ENCODE measurements around the gene HDAC9. TPM values are rescaled to one million over a fixed set of nuclear protein-coding genes. Genes with fewer than 3 reads are reported as not detected.

Gene HDAC9
- total RNA-seq, 4 donors from 2014 or later: 10.3 to 48.4 (median 12.2) TPM

- no peak for DNase-seq (ENCODE audit: low spot score in 2 of 2)
- no peaks in the 10 kb centered on the region for H3K9me3 ChIP-seq
- H3K4me3 ChIP-seq: no peak overlapping the region
- no peaks in the 10 kb centered on the region for H3K27me3 ChIP-seq
- WGBS, 2 donors: 95 to 96% methylated on average over 3 of the region's 3 CpGs
- H3K27ac ChIP-seq: peak overlapping the region in 1 of 4 donors; percentile 25
- TF ChIP-seq EP300 (IDR thresholded peaks at IDR 0.05) (no peak), POLR2A (IDR thresholded peaks at IDR 0.05) (no peak), CTCF (IDR thresholded peaks at IDR 0.05) (no peak)
- H3K4me1 ChIP-seq: peaks cover 0 to 7% (median 0%) of the 10 kb centered on the region in 4 donors
- H3K36me3 ChIP-seq: no peaks in the 10 kb centered on the region
Measured at GRCh38 chr7:18558910-18559309, 63.4 kb downstream of the HDAC9 start.

- no peak overlapping the region for H3K27ac ChIP-seq
Measured at GRCh38 chr7:18559756-18560155, 64.2 kb downstream of the HDAC9 start.

GRCh38 chr7:18564779-18565178, 69.2 kb downstream of the HDAC9 start:
- Histone ChIP-seq H3K9me3 (no peaks in the 10 kb centered on the region), H3K27ac (no peak overlapping the region), H3K4me3 (no peak overlapping the region), H3K27me3 (no peaks in the 10 kb centered on the region), H3K36me3 (no peaks in the 10 kb centered on the region), H3K4me1 (peaks cover 0 to 6% (median 0%) of the 10 kb centered on the region in 4 donors)
- 94 to 95% methylated on average over 5 of the region's 5 CpGs for WGBS, 2 donors
- TF ChIP-seq POLR2A (IDR thresholded peaks at IDR 0.05) (no peak), EP300 (IDR thresholded peaks at IDR 0.05) (no peak), CTCF (IDR thresholded peaks at IDR 0.05) (no peak)
- no peak for DNase-seq (ENCODE audit: low spot score in 2 of 2)

More at GRCh38 chr7:18559756-18560155, 64.2 kb downstream of the HDAC9 start:
- H3K4me3 ChIP-seq: no peak overlapping the region
- H3K27me3 ChIP-seq: no peaks in the 10 kb centered on the region
- peaks cover 0 to 7% (median 0%) of the 10 kb centered on the region in 4 donors for H3K4me1 ChIP-seq
- no peaks in the 10 kb centered on the region for H3K9me3 ChIP-seq
- DNase-seq (ENCODE audit: low spot score in 2 of 2): no peak
- TF ChIP-seq POLR2A (IDR thresholded peaks at IDR 0.05) (no peak), EP300 (IDR thresholded peaks at IDR 0.05) (no peak), CTCF (IDR thresholded peaks at IDR 0.05) (no peak)
- no peaks in the 10 kb centered on the region for H3K36me3 ChIP-seq

- H3K27ac ChIP-seq: no peak overlapping the region
- peaks cover 0 to 6% (median 0%) of the 10 kb centered on the region in 4 donors for H3K4me1 ChIP-seq
- TF ChIP-seq CTCF (IDR thresholded peaks at IDR 0.05): no peak
- no peak for TF ChIP-seq POLR2A (IDR thresholded peaks at IDR 0.05)
- no peak for TF ChIP-seq EP300 (IDR thresholded peaks at IDR 0.05)
Measured at GRCh38 chr7:18565337-18565736, 69.8 kb downstream of the HDAC9 start.

GRCh38 chr7:18566205-18566604, 70.7 kb downstream of the HDAC9 start:
- peaks cover 0 to 6% (median 0%) of the 10 kb centered on the region in 4 donors for H3K4me1 ChIP-seq
- 88 to 93% methylated on average over 1 of the region's 1 CpG for WGBS, 2 donors

More at GRCh38 chr7:18565337-18565736, 69.8 kb downstream of the HDAC9 start:
- Histone ChIP-seq H3K9me3 (no peaks in the 10 kb centered on the region), H3K4me3 (no peak overlapping the region), H3K27me3 (no peaks in the 10 kb centered on the region), H3K36me3 (no peaks in the 10 kb centered on the region)
- DNase-seq (ENCODE audit: low spot score in 2 of 2): no peak

More at GRCh38 chr7:18566205-18566604, 70.7 kb downstream of the HDAC9 start:
- no peak for DNase-seq (ENCODE audit: low spot score in 2 of 2)
- no peak for TF ChIP-seq EP300 (IDR thresholded peaks at IDR 0.05)
- TF ChIP-seq POLR2A (IDR thresholded peaks at IDR 0.05): no peak
- no peak for TF ChIP-seq CTCF (IDR thresholded peaks at IDR 0.05)
- H3K9me3 ChIP-seq: no peaks in the 10 kb centered on the region
- H3K27me3 ChIP-seq: no peaks in the 10 kb centered on the region
- no peak overlapping the region for H3K27ac ChIP-seq
- H3K36me3 ChIP-seq: no peaks in the 10 kb centered on the region
- H3K4me3 ChIP-seq: no peak overlapping the region
